ENCODE measurements around the gene ADAMTS17. TPM values are rescaled to one million over a fixed set of nuclear protein-coding genes. Genes with fewer than 3 reads are reported as not detected.
A peak's percentile ranks its signal among the peaks of the same experiment; 100 is the strongest.

Gene ADAMTS17
- total and polyA plus RNA-seq, 4 experiments from 2014 or later: 2.1 to 6.2 (median 4.8) TPM

- peaks cover 14 to 22% (median 16%) of the 10 kb centered on the region in 4 donors for H3K4me1 Mint-ChIP-seq
- CTCF ChIA-PET (ENCODE audit: partially characterized antibody): no interaction called here
- no peaks in the 10 kb centered on the region for H3K9me3 Mint-ChIP-seq
- Histone ChIP-seq H3K4me1 (ENCODE audit: insufficient read depth, low read length) (peaks cover 18% of the 10 kb centered on the region), H3K27me3 (ENCODE audit: insufficient read depth, low read length) (no peaks in the 10 kb centered on the region), H3K36me3 (ENCODE audit: insufficient read depth, low read length) (no peaks in the 10 kb centered on the region), H3K9me3 (ENCODE audit: control insufficient read depth in 1 of 2, low read length in 2 of 2) (no peaks in the 10 kb centered on the region), H3K27ac (ENCODE audit: low read depth, low read length) (no peak overlapping the region), H3K4me3 (ENCODE audit: low read length in 2 of 2) (no peak overlapping the region)
- DNase-seq: no peak
- POLR2A ChIA-PET (ENCODE audit: partially characterized antibody): no interaction called here
- no peak overlapping the region for H3K27ac Mint-ChIP-seq
- intact Hi-C loops (cut with micrococcal nuclease): no loop called here
- no peaks in the 10 kb centered on the region for H3K27me3 Mint-ChIP-seq
- H3K4me3 Mint-ChIP-seq: no peak overlapping the region
- H3K36me3 Mint-ChIP-seq: peaks cover 2 to 7% of the 10 kb centered on the region in 2 donors
Measured at GRCh38 chr15:100230784-100231183, 111.0 kb downstream of the ADAMTS17 start.

GRCh38 chr15:100229181-100230163 lies 112.3 kb downstream of the ADAMTS17 start:
- Histone ChIP-seq H3K4me1 (ENCODE audit: insufficient read depth, low read length) (peaks cover 18% of the 10 kb centered on the region), H3K27me3 (ENCODE audit: insufficient read depth, low read length) (no peaks in the 10 kb centered on the region), H3K36me3 (ENCODE audit: insufficient read depth, low read length) (no peaks in the 10 kb centered on the region), H3K4me3 (ENCODE audit: low read length in 2 of 2) (no peak overlapping the region), H3K9me3 (ENCODE audit: control insufficient read depth in 1 of 2, low read length in 2 of 2) (no peaks in the 10 kb centered on the region), H3K27ac (ENCODE audit: low read depth, low read length) (no peak overlapping the region)
- Mint-ChIP-seq H3K4me1 (peaks cover 14 to 22% (median 19%) of the 10 kb centered on the region in 4 donors), H3K9me3 (no peaks in the 10 kb centered on the region), H3K4me3 (peak overlapping the region in 5 of 8 donors; percentile 32 to 66 (median 49)), H3K27ac (peak overlapping the region in 6 of 7 donors; percentile 26 to 91 (median 70)), H3K27me3 (no peaks in the 10 kb centered on the region), H3K36me3 (peaks cover 2 to 3% of the 10 kb centered on the region in 2 donors)
- intact Hi-C loops (cut with micrococcal nuclease): no loop called here
- DNase-seq: peak in 3 of 5 donors; percentile 54 to 75 (median 56)
- ChIA-PET POLR2A (ENCODE audit: partially characterized antibody) (no interaction called here), CTCF (ENCODE audit: partially characterized antibody) (interaction anchor here (1.2 kb wide), 1 partner anchor 109 kb away, joined by 3 read pairs; no protein-coding TSS in a partner anchor)

GRCh38 chr15:100227781-100228180 lies 114.0 kb downstream of the ADAMTS17 start:
- Mint-ChIP-seq H3K4me1 (peaks cover 14 to 26% (median 19%) of the 10 kb centered on the region in 4 donors), H3K36me3 (no peaks in the 10 kb centered on the region), H3K9me3 (no peaks in the 10 kb centered on the region), H3K27me3 (no peaks in the 10 kb centered on the region), H3K4me3 (no peak overlapping the region), H3K27ac (peak overlapping the region in 1 of 7 donors; percentile 77)
- Histone ChIP-seq H3K36me3 (ENCODE audit: insufficient read depth, low read length) (no peaks in the 10 kb centered on the region), H3K27ac (ENCODE audit: low read depth, low read length) (no peak overlapping the region), H3K27me3 (ENCODE audit: insufficient read depth, low read length) (no peaks in the 10 kb centered on the region), H3K9me3 (ENCODE audit: control insufficient read depth in 1 of 2, low read length in 2 of 2) (no peaks in the 10 kb centered on the region), H3K4me1 (ENCODE audit: insufficient read depth, low read length) (peaks cover 18% of the 10 kb centered on the region), H3K4me3 (ENCODE audit: low read length in 2 of 2) (no peak overlapping the region)
- intact Hi-C loops (cut with micrococcal nuclease): no loop called here
- ChIA-PET CTCF (ENCODE audit: partially characterized antibody) (no interaction called here), POLR2A (ENCODE audit: partially characterized antibody) (no interaction called here)
- no peak for DNase-seq

GRCh38 chr15:100226107-100226506 lies 115.7 kb downstream of the ADAMTS17 start:
- Mint-ChIP-seq H3K9me3 (no peaks in the 10 kb centered on the region), H3K4me3 (no peak overlapping the region), H3K36me3 (no peaks in the 10 kb centered on the region), H3K27ac (no peak overlapping the region), H3K4me1 (peaks cover 13 to 26% (median 17%) of the 10 kb centered on the region in 4 donors), H3K27me3 (no peaks in the 10 kb centered on the region)
- no peak overlapping the region for H3K4me3 ChIP-seq (ENCODE audit: low read length in 2 of 2)
- no peaks in the 10 kb centered on the region for H3K9me3 ChIP-seq (ENCODE audit: control insufficient read depth in 1 of 2, low read length in 2 of 2)
- ChIA-PET POLR2A (ENCODE audit: partially characterized antibody) (no interaction called here), CTCF (ENCODE audit: partially characterized antibody) (no interaction called here)
- DNase-seq: no peak
- H3K27ac ChIP-seq (ENCODE audit: low read depth, low read length): no peak overlapping the region
- peaks cover 18% of the 10 kb centered on the region for H3K4me1 ChIP-seq (ENCODE audit: insufficient read depth, low read length)
- H3K36me3 ChIP-seq (ENCODE audit: insufficient read depth, low read length): no peaks in the 10 kb centered on the region
- intact Hi-C loops (cut with micrococcal nuclease): no loop called here
- H3K27me3 ChIP-seq (ENCODE audit: insufficient read depth, low read length): no peaks in the 10 kb centered on the region

- H3K4me3 Mint-ChIP-seq: peak overlapping the region in 1 of 8 donors; percentile 23
- intact Hi-C loops (cut with micrococcal nuclease): no loop called here
Measured at GRCh38 chr15:100224206-100225185, 117.3 kb downstream of the ADAMTS17 start.

GRCh38 chr15:100222349-100222715 lies 119.4 kb downstream of the ADAMTS17 start:
- no peaks in the 10 kb centered on the region for H3K36me3 Mint-ChIP-seq
- intact Hi-C loops (cut with micrococcal nuclease): no loop called here
- Histone ChIP-seq H3K4me3 (ENCODE audit: low read length in 2 of 2) (no peak overlapping the region), H3K9me3 (ENCODE audit: control insufficient read depth in 1 of 2, low read length in 2 of 2) (no peaks in the 10 kb centered on the region), H3K27ac (ENCODE audit: low read depth, low read length) (no peak overlapping the region), H3K27me3 (ENCODE audit: insufficient read depth, low read length) (no peaks in the 10 kb centered on the region), H3K4me1 (ENCODE audit: insufficient read depth, low read length) (no peaks in the 10 kb centered on the region), H3K36me3 (ENCODE audit: insufficient read depth, low read length) (no peaks in the 10 kb centered on the region)
- POLR2A ChIA-PET (ENCODE audit: partially characterized antibody): no interaction called here
- CTCF ChIA-PET (ENCODE audit: partially characterized antibody): no interaction called here
- H3K9me3 Mint-ChIP-seq: no peaks in the 10 kb centered on the region
- H3K4me1 Mint-ChIP-seq: peaks cover 0 to 10% (median 0%) of the 10 kb centered on the region in 4 donors
- DNase-seq: no peak
- H3K27ac Mint-ChIP-seq: no peak overlapping the region
- H3K27me3 Mint-ChIP-seq: no peaks in the 10 kb centered on the region
- no peak overlapping the region for H3K4me3 Mint-ChIP-seq

More at GRCh38 chr15:100224206-100225185, 117.3 kb downstream of the ADAMTS17 start:
- ChIA-PET POLR2A (ENCODE audit: partially characterized antibody) (no interaction called here), CTCF (ENCODE audit: partially characterized antibody) (interaction anchor here (1.0 kb wide), 1 partner anchor 114 kb away, joined by 3 read pairs; no protein-coding TSS in a partner anchor)
- Histone ChIP-seq H3K4me3 (ENCODE audit: low read length in 2 of 2) (no peak overlapping the region), H3K27ac (ENCODE audit: low read depth, low read length) (no peak overlapping the region), H3K36me3 (ENCODE audit: insufficient read depth, low read length) (no peaks in the 10 kb centered on the region), H3K4me1 (ENCODE audit: insufficient read depth, low read length) (peaks cover 5% of the 10 kb centered on the region), H3K27me3 (ENCODE audit: insufficient read depth, low read length) (no peaks in the 10 kb centered on the region), H3K9me3 (ENCODE audit: control insufficient read depth in 1 of 2, low read length in 2 of 2) (no peaks in the 10 kb centered on the region)
- Mint-ChIP-seq H3K4me1 (peaks cover 2 to 16% (median 3%) of the 10 kb centered on the region in 4 donors), H3K36me3 (no peaks in the 10 kb centered on the region), H3K27ac (peak overlapping the region in 2 of 7 donors; percentile 64 to 82), H3K9me3 (no peaks in the 10 kb centered on the region), H3K27me3 (no peaks in the 10 kb centered on the region)
- DNase-seq: peak in 1 of 5 donors; percentile 6

Data from CD4-positive, alpha-beta memory T cell (primary cell).